GM21619 (cell line): ENCODE measurements around the gene MAGI3.

Experiments
- ATAC-seq: cut with Tn5 transposase; IDR thresholded peaks from one replicate; pipeline ENCODE4 v1.9.1; 2021; ENCODE audit not compliant: unreplicated experiment

Gene MAGI3

DNA sequence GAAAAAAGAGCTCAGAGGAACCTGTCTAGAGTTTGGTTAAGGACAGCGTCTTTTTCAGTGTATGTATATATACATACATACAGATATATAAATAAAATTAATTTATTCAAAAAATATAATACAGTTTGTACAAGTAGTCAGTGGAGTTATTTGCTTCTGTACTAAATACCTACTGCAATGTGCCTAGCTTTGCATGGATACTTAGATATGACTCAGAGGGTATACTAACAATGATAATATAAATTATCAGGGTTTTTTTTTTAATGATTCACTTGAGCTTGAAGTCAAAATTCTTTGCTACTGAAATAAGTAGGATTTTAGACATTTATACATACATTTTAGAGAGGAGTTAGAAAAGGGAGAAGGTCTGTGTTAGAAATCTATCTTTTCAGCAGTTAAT lies 251.1 kb downstream of the MAGI3 start:
- ATAC-seq, result no peak

DNA sequence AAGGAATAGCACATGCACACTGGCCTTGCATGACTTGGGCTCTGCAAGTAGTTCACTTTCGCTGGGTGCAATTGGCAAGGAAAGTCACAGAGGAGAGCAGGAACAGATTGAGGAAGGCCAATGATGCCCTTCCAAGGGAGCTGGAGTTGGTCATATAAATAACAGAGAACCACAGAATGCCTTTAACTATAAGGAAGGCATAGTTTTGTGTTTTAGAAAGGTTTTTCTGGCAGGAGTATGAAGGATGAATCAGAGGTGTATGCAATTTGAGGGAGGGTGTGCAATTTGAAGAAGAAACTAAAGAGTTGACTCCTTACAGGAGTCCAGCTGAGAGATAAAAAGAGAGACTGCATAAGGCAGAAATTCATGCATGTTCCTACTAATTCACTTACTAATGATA lies 256.8 kb downstream of the MAGI3 start:
- ATAC-seq, result no peak

DNA sequence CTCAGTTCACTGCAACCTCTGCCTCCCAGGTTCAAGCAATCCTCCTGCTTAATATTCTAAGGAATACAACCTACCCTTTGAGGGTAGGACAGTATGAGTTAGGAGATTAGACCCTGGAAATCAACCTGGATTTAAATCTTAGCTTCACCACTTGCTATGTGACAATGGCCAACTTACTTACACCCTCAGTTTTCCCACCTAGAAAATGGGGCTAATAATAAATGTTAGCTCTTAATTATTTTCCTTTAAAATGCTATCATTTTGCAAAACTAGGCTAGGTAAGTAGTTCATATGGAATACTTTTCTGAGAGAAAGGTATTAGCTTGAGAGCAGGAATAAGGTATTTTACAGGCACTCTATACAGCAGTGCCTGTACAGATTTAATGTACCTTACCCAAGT lies 258.2 kb downstream of the MAGI3 start:
- no peak for ATAC-seq

DNA sequence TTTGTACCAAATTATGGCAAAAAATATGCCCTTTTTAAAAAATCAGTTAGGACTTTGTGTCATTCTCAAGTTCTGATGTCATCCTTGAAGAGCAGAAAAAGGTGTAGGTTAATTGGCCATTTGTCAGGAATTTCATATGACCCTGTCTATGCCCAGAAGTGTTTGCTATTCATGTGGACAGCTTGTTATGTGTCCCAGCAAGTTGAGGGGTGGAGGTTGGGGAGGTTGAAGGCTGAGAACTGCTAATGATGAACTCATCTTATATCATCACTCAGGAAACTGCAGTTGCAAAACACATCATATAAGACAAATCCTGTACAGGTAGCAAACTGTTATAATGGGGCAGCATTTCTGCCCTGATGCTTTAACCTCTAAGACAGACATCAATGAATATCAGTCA lies 262.5 kb downstream of the MAGI3 start:
- no peak for ATAC-seq

DNA sequence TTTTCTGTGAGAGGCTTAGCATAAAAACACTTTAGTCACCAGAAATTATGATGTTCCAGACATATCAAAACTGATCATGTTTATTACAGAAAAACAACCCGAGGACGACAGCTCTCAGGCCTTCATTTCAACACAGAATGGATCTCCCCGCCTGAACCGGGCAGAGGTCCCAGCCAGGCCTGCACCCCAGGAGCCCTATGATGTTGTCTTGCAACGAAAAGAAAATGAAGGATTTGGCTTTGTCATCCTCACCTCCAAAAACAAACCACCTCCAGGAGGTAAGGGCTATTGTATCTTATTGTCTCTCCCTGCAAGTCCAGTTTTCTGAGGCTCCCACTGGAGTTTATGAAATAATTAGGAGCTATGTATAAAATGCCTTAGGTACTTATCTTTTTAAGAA lies 263.4 kb downstream of the MAGI3 start:
- no peak for ATAC-seq

DNA sequence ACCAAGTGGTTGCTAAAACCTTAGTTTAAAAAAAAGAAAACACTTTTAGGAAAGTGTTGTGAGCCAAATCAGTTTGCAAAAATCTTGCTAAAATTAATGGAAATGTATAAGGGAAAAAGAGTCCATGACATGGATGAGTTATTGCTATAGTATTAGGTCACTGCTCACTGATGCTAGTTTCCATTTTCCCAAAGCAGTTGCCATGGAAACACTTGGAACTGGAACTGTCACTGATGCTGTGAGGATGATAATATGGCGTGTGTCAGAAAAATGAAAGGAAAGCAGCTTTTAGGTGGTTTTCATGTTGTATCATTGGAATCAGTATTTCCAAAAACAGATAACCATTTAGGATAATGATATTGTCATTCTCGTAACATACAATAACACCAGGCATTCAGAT lies 264.6 kb downstream of the MAGI3 start:
- no peak for ATAC-seq

DNA sequence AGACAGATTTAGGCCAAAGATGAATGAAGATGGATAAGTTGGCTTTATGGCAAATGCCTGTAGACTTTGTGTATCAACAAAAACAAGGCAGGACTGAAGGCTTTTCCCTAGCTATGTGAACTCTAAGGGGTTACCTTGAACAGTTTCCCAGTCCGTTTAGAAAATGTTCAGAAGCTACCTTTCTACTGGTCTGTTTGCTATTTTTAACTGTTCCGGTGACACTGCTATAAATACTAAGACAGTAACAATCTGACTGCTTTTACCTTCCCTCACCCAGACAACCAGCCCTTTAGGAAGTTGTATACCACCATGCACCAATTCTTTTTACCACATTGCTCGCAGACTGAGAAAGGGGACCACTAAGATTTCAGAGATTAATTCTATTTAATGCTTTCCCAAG lies 266.8 kb downstream of the MAGI3 start:
- no peak for ATAC-seq

DNA sequence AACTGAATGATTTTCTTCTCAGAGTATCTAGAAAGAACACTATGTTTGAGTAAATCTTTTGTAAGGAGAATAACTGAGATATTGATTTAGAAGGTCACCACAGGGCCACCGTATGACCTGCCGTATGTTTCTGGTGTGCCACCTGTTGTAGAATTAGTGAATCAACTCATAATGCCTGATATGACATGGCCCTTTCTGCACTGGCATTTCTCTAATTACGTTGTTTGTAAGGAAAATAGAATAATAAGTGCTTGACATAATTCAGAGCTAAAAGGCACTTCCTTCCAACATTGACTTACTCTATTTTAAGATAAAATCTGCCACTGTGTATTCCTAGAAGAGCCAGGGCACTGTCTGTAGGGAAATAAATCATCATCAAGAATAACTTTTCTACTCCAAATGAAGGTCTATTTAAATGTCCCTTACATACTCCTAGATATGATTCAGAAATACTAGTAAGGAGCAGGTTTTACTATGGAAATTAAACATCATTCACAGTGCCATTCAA lies 267.3 kb downstream of the MAGI3 start:
- ATAC-seq, result no peak

DNA sequence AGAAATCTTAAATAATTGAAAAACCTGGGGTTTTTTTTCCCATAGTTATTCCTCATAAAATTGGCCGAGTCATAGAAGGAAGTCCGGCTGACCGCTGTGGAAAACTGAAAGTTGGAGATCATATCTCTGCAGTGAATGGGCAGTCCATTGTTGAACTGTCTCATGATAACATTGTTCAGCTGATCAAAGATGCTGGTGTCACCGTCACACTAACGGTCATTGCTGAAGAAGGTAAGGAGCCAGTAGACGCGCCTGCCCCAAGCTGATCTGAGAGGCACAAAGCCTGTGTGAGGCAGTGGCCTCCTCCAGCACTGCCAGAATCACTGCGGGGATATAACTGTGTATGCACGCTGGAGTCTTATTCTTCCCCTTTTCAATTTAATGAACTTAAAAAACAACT lies 268.7 kb downstream of the MAGI3 start:
- ATAC-seq, result no peak

DNA sequence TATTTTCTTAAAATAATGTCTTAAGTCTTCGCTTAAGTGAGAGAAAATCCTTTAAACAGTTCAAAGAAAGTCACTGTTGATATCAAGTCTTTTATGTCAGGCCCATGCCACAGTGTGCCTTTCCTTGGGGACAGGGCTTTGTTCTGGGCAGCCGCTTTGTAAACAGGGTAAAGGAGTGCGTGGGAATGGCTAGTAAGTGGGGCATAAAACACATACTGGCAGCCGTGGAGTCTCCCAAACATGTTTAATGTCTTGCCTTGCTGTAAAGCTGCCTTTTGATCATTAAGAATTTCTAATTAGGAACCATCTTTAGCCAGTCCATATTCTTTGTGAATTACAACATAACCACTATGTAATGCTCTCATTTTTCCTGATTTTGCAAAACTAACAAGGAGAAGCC lies 269.2 kb downstream of the MAGI3 start:
- ATAC-seq, result no peak

DNA sequence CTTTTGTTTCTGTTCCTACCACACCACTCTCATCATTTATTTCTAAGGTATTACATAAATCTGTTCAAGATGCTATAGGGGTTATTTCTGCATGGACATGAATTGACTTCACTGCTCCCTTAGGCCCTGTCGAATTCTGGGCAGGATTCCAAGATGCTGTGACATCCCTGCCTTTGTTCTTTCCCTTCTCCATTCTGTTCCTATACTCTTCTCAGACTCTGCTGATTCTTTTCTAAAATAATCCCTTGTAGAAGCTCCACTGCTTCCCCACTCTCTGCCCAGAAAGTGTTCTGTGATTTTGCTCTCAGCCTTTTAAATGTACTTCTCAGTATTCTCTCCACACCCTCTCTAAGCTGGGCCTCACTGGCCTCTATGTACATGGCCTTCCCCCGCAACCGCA lies 269.8 kb downstream of the MAGI3 start:
- ATAC-seq, result no peak

DNA sequence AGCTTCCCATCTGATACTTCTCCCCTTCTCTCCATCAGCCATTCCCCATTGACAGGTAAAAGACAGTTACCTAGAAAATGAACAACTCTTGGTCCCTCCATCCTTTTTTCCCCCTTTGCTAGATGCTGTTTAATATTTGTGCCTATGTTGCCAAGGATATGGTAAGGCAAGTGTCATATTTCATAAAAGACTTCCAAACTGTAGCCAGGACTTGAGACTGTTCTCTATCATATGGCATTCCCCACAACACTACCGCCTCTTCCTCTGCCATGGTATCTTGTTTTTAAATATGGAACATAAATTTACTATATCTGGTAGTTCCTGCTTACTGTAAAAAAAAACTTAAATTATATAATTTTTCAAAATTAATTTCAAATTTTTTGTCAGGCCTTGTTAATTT lies 271.8 kb downstream of the MAGI3 start:
- no peak for ATAC-seq

DNA sequence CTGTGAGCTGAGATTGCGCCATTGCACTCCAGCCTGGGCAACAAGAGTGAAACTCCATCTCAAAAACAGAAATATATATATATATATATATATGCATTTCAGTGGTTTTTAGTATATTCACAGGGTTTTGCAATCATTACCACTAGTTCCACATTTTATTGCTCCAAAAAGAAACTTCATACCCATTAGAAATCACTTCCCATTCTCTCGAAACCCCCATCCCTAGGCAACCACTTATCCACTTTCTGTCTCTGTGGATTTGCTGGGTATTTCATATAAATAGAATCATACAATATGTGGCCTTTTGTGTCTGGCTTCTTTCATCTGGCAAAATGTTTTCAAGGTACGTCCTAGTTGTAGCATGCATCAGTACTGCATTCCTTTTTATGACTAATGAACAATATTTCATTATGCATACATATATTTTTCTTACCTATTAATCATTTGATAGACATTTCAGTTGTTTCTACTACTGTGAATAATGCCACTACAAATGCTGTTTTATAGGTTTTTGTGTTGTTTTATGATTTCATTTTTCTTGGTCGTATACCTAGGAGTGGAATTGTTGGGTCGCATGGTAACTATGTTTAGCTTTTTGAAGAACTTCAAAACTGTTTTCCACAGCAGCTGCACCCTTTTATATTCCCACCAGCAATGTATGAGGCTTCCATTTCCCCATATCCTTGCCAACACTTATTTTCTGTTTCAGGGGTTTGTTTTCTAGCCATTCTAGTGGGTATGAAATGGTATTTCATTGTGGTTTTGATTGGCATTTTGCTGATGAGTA lies 273.0 kb downstream of the MAGI3 start:
- ATAC-seq, result no peak

DNA sequence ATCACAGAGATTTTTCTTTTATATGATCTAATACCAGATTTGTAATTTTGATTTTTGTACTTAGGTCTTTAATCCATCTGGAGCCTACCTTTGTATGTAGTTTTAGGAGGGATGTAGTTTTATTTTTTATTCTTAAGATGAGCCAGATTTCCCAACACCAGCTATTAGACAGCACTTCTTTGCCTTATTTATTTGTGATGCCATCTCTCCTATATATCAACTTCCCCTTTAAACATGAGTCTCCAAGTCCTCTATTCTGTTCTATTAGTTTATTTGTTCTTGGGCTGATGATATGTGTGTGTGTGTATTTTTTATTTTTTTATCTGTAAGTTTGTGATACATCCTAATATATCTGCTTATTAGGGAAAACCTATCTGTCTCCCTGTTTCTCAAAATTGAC lies 274.8 kb downstream of the MAGI3 start:
- no peak for ATAC-seq

DNA sequence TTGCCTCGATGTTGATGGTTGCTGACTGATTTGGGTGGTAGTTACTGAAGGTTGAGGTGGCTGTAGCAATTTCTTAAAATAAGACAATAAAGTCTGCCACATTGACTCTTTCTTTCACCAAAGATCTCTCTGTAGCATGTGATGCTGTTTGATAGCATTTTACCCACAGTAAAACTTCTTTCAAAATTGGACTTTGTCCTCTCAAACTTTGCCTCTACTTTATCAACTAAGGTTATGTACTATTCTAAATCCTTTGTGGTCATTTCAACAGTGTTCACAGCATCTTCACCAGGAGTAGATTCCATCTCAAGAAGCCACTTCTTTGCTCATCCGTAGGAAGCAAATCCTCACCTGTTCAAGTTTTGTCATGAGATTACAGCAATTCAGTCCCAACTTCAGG lies 275.8 kb downstream of the MAGI3 start:
- ATAC-seq, result no peak

DNA sequence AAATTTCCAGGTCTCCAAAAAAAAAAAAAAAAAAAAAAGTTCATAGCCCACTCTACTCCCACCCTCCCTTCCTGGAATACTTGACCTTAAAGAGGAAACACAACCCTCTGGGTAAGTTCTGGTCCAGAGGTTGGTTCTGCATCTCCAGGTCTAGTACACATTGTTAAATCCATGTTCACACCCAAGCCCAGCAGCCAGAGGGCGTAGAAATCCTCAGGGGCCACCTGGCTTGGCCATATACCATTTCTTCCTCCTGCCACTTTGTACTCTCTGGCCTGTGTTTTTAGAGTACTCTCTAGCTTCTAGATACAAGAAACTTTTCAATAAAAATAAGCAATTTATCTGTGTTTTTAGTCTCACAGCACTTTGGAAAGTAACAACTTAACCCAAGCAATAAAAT lies 279.7 kb downstream of the MAGI3 start:
- no peak for ATAC-seq

DNA sequence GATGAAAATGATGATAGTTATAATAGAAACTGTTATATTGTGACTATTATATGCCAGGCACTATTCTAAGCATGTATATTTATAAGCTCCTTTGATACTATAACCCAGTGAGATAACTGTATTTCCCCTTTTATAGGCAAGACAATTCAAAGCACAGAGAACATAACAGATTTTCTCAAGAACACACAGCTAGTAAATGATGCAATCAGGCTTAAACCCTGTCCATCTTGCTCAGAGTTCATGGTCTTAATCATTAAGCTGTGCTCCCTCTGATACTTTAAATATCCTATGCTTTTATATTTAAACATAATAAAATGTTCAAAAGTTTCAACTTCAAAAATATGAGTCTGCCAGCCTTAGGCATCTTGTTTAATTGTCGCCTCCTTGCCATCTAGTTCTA lies 280.3 kb downstream of the MAGI3 start:
- no peak for ATAC-seq

DNA sequence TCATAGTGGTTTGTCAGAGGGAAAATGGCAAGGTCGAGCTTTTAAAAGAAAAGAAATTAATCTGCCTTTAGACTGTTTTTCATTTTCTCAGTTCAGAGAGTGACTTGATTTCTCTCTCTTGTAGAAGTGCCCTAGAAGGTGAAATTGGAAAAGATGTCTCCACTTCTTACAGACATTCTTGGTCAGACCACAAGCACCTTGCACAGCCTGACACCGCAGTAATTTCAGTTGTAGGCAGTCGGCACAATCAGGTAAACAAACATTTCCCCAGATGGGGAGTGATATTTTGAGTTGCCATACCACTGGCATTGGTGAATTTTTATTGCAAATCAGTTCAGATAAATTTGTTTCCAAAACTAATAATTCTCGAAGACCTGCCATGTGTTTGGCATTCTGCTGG lies 282.2 kb downstream of the MAGI3 start:
- ATAC-seq, result no peak

DNA sequence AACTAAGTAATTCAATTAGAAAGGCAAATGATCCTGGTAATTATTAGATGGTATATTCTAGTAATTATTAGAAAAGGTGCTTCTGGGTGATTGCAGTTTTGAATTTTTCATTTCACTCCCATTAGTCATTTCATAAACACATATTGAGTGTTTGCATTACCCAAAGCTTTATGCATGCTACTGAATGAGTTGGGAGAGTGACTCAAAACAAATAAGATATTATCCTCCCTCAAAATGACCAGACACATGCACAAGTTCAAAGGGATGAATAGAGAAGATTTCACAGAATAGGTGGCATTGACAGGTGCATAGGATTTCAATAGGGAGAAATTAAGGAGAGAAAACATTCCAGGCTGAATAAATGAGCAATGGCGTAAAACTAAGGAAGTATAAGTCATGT lies 284.3 kb downstream of the MAGI3 start:
- ATAC-seq, result no peak

DNA sequence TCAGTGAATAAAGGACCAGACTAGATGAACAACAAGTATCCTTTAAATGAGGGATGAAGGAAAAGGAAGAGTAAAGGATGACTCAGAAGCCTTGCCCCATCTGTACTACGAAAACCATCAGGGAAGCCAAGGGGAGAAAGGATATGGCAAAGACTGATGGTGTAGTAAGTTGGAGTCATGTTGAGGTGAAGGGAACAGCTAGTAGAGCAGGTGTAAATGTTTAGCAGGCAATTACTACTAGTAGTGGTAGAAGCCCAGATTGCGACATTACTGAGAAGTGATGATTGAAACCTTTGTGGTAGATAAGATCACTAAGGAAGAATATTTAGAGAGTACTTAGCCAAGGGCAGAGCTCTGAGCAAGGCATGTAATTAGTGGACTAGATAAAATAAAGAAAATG lies 285.0 kb downstream of the MAGI3 start:
- no peak for ATAC-seq

DNA sequence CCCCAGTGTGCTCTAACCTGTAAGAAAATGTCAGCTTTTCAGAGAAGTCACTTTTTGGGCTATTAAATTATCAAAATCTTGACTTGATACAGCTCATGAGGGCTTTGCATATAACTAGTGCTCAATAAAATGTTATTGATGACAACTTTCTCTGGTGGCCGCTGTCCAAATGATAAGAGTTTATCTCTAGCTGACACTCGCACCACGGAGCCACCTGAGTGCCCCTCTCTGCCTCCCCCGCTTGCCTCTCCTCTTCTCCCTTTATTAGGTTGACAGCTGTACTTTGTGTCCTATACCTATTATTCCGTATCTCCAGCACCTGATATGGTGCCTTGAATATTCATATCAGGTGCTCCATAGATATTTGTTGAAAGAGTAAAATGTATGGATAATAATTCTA lies 286.2 kb downstream of the MAGI3 start:
- no peak for ATAC-seq

DNA sequence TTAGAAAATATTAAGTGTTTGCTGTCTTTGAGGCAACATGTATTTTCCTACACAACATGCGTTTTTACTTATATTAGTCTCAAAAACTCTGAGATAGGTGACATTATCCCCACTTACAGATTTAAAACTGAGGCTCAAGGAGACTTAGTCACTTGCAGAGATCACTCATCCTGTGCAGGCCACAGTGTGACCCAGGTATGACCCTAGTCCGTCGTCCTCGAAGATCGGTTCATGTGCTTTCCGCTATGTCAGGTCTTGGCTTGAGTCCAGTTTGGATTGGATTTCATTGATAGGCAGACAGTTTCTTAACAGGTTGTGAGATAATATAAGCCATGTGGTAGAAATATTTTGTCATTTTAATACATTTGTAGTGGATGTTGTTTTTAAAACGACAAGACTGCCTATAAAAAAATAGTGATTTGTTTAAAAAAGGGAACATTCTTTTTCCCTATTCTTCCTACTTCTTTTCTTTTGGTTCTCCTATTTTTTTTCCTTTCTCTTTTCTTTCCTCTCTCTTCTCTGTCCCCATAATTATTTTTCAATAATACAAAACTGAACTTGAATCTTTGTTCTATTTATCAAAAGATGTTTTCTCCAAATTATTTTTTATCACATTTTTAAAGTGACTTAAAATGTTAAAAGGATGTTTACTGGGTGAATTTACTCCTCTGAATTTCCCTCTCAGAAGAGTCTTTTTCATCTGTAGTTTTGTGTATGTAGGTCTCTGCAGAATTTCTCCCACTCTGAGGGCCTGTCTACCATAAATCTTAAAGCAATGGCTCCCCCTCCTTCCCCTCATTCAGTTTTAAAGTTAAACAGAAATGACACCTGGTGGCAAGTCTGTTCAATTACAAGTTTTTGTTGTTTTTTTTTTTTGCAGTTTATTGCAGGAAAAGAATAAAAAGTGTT lies 287.2 kb downstream of the MAGI3 start:
- no peak for ATAC-seq
